GM21390 (cell line): ENCODE data around the gene TNIK.

Experiments used
- ATAC-seq: cut with Tn5 transposase; IDR thresholded peaks from one replicate; pipeline ENCODE4 v1.9.1; 2021; ENCODE audit not compliant: unreplicated experiment

The TNIK gene

DNA sequence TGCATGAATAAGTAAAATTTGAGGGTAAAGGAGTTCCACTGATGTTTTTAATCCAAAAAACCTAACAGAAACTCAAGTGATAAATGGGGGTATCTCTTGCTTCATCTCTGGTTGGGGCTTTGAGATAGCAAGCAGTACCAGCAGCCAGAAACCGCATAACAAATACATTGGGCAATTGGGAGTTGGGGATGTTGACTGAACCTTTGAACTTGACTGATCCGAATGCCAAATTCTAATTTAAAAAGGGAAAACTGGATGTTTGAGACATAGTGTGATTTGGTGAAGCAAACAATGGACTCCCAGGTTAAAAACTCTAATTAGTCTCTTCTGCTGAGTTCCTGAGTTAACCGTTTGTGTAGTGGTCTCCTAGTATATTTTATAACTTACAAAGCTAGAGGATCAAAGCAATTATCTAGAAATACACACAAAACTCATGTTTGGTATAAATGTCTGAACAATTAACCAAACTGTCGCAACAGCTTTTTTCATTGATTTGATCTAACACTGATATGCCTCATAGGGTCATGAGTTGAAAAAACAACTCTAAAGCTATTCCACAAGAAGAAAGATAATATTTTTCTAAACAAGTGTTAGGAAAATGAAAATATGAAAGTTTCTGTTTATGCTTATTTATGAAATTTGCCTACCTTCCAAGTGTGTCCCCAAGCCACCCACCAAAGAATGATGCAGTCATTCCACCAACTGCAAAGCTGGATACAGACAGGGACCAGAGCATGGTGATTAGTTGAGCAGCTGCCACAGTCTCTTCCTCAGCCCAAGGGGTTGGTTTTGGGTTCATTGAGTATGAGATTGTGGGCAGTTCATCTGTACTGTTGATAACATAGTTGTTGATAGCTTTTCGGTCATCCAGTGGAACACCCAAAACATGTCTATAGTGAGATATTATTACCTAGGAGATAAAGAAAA lies 446.1 kb downstream of the TNIK start:
- no peak for ATAC-seq

DNA sequence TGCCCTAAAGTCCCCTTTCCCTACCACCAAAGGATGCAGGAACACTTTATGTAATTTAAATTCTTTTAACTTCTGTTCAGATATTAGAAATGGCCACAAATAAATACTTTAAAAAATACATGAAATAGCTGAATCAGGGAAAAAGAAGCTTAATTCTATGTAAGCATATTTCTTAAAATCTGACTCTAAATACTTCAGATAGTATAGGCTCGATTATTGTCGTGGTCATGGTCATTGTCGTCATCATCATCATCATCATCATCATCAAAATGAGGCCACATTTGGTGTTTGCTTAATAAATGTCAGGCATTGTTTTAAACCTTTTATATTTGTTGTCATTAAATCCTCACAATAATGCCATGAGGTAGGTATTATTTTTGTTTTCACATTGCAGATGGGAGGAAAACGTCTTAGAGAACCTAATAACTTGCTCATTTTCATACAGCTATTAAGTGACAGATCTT lies 448.3 kb downstream of the TNIK start:
- no peak for ATAC-seq
